GM19468 (cell line): Measurements from ENCODE around the gene FBXO46.
"Not testable (repeated sequence)": the region's sequence is repeated elsewhere in the genome, so short reads cannot be mapped to it uniquely, and the experiment has no call there.

Source experiments
- ATAC-seq: cut with Tn5 transposase; IDR thresholded peaks from one replicate; pipeline ENCODE4 v1.9.1; 2021; ENCODE audit warnings: mild to moderate bottlenecking, moderate library complexity, moderate number of reproducible peaks; ENCODE audit not compliant: unreplicated experiment; ENCODE audit errors: extremely low read depth

The FBXO46 gene

GRCh38 chr19:45766869-45767346 lies 36.2 kb upstream of the FBXO46 start:
- ATAC-seq: no peak

GRCh38 chr19:45766296-45766868 lies 35.7 kb upstream of the FBXO46 start:
- no peak for ATAC-seq

- no peak for ATAC-seq
Observed at GRCh38 chr19:45765702-45766295, 35.1 kb upstream of the FBXO46 start.

GRCh38 chr19:45764945-45765701 lies 34.4 kb upstream of the FBXO46 start:
- ATAC-seq: no peak

- ATAC-seq: no peak
Observed at GRCh38 chr19:45764475-45764874, 33.8 kb upstream of the FBXO46 start.

GRCh38 chr19:45763691-45764294 lies 33.1 kb upstream of the FBXO46 start:
- ATAC-seq: no peak

GRCh38 chr19:45762870-45763631 lies 32.4 kb upstream of the FBXO46 start:
- ATAC-seq: no peak

- ATAC-seq: no peak
Observed at GRCh38 chr19:45761714-45762113, 31.0 kb upstream of the FBXO46 start.

GRCh38 chr19:45758921-45759320 lies 28.2 kb upstream of the FBXO46 start:
- no peak for ATAC-seq

- ATAC-seq: no peak
Observed at GRCh38 chr19:45757695-45758094, 27.0 kb upstream of the FBXO46 start.

GRCh38 chr19:45754323-45754722 lies 23.6 kb upstream of the FBXO46 start:
- no peak for ATAC-seq

GRCh38 chr19:45753548-45753947 lies 22.9 kb upstream of the FBXO46 start:
- ATAC-seq: no peak

GRCh38 chr19:45752639-45753038 lies 21.9 kb upstream of the FBXO46 start:
- ATAC-seq: no peak

- not testable (repeated sequence) for ATAC-seq
Observed at GRCh38 chr19:45751483-45751882, 20.8 kb upstream of the FBXO46 start.

GRCh38 chr19:45747513-45747912 lies 16.8 kb upstream of the FBXO46 start:
- no peak for ATAC-seq

- no peak for ATAC-seq
Observed at GRCh38 chr19:45746866-45747265, 16.2 kb upstream of the FBXO46 start.

GRCh38 chr19:45745606-45746005 lies 14.9 kb upstream of the FBXO46 start:
- no peak for ATAC-seq

- ATAC-seq: no peak
Observed at GRCh38 chr19:45742969-45743368, 12.3 kb upstream of the FBXO46 start.

- ATAC-seq: no peak
Observed at GRCh38 chr19:45739498-45740439, 9.1 kb upstream of the FBXO46 start.
